Stimulated activated naive CD8-positive, alpha-beta T cell treated with anti-CD3 and anti-CD28 coated beads, Interleukin-15, amount 100 ng/mL, for 72 hours (primary cell): ENCODE data around the gene TOMM40L.

Experiments
- ATAC-seq: fragments of 150-1000 bp; cut with Tn5 transposase; 2 replicates; pipeline ENCODE4 v1.10.0; 2021; ENCODE audit warnings: mild to moderate bottlenecking, moderate library complexity
- DNase-seq, 2 donors: peaks; one replicate each; pipeline ENCODE4 v3.0.0; 2021 to 2022
- H3K27ac Mint-ChIP-seq, 2 donors: one replicate each; pipeline ENCODE4 v1.8.0; 2022; ENCODE audit warnings: mild to moderate bottlenecking in 2 of 2, mixed read lengths in 2 of 2, moderate library complexity in 2 of 2
- H3K27me3 Mint-ChIP-seq: one replicate; pipeline ENCODE4 v1.8.0; 2022; ENCODE audit warnings: mixed read lengths
- H3K4me1 Mint-ChIP-seq: one replicate; pipeline ENCODE4 v1.8.0; 2022; ENCODE audit warnings: mild to moderate bottlenecking, mixed read lengths
- H3K4me3 Mint-ChIP-seq, 2 donors: one replicate each; pipeline ENCODE4 v1.8.0; 2022; ENCODE audit warnings: mild to moderate bottlenecking in 2 of 2, mixed read lengths in 2 of 2, moderate library complexity in 1 of 2
- H3K9me3 Mint-ChIP-seq, 2 donors: one replicate each; pipeline ENCODE4 v1.8.0; 2022; ENCODE audit warnings: mixed read lengths in 2 of 2

Gene TOMM40L

GRCh38 chr1:161225534-161226319, at the start of gene TOMM40L:
Gene TOMM40L, plus strand, starts transcription at chr1:161226060. Its CDS starts 430 bp downstream, at chr1:161226490.
- peak within 1 kb of the TSS; percentile 99 to 100 for H3K27ac Mint-ChIP-seq
- DNase-seq (peak; percentile 87 to 94), ATAC-seq (peak; percentile 97)
- H3K4me1 Mint-ChIP-seq = peaks cover 55% of the 10 kb centered on the region
- peak within 1 kb of the TSS; percentile 100 for H3K4me3 Mint-ChIP-seq
- no peaks in the 10 kb centered on the region for H3K27me3 Mint-ChIP-seq
- H3K9me3 Mint-ChIP-seq = no peaks in the 10 kb centered on the region

GRCh38 chr1:161176468-161177111, 49.3 kb upstream of the TOMM40L start:
- Mint-ChIP-seq H3K4me3 (peak overlapping the region; percentile 89 to 94), H3K4me1 (peaks cover 83% of the 10 kb centered on the region)

DNA sequence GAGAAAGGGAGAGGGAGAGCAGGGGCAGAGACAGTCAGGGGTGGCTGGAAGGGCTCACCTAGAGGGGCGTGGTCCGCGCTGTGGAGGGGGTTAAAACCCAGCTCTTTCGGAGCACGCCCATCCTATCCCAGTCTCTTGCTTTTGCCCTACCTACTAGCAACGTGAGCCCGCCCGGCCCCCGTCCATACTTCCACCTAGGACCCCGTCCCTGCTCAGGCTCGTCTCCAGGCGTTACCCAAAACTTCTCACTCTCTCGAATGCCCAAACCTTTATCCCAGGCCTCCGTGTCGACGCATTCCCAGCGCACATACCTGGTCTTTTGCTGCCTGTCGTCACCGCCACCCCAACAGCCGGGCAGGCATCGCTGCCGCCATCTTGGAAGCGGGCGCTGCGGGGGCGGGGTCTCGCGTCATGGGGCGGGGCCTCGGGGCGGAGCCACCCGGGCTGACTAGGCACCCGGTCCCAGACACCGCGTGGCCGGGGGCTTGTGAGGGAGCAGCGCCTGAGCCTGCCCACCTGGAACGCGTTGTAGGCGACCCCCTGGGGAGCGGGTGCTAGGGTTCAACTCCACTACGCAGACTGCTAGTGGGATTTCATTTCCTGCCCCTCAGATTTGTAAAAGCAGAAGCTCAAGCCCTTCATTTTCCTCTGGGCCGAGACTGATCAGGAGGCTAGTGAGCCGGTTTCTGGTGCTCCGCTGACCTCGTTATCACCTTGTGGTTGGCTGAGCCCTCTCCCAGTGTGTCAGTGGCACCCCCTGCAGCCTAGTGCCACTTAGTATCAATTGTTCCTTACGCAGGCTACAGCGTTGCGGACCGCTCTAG, 48.5 kb upstream of the TOMM40L start, which contains the start of gene B4GALT3:
TSS of gene B4GALT3 (minus strand) at position 396 of the 824 bp plus-strand sequence. CDS start 1,447 bp downstream, outside the sequence.
- H3K4me1 Mint-ChIP-seq = peaks cover 83% of the 10 kb centered on the region
- H3K4me3 Mint-ChIP-seq = peak within 1 kb of the TSS; percentile 89 to 94

More at GRCh38 chr1:161176468-161177111, 49.3 kb upstream of the TOMM40L start:
- ATAC-seq (no peak), DNase-seq (no peak)
- no peaks in the 10 kb centered on the region for H3K27me3 Mint-ChIP-seq
- no peaks in the 10 kb centered on the region for H3K9me3 Mint-ChIP-seq
- peak overlapping the region; percentile 99 for H3K27ac Mint-ChIP-seq

GRCh38 chr1:161177936-161178244, 48.0 kb upstream of the TOMM40L start:
- Mint-ChIP-seq H3K4me1 (peaks cover 83% of the 10 kb centered on the region), H3K9me3 (no peaks in the 10 kb centered on the region), H3K27me3 (no peaks in the 10 kb centered on the region), H3K27ac (peak overlapping the region; percentile 99), H3K4me3 (peak overlapping the region; percentile 89 to 94)
- ATAC-seq = no peak
- DNase-seq = no peak

More for the DNA sequence above, 48.5 kb upstream of the TOMM40L start, which contains the start of gene B4GALT3:
- peak; percentile 91 to 95 for DNase-seq
- Mint-ChIP-seq H3K9me3 (no peaks in the 10 kb centered on the region), H3K27me3 (no peaks in the 10 kb centered on the region), H3K27ac (peak within 1 kb of the TSS; percentile 99)
- peak; percentile 87 for ATAC-seq

- DNase-seq (no peak), ATAC-seq (no peak)
- peaks cover 83% of the 10 kb centered on the region for H3K4me1 Mint-ChIP-seq
- no peaks in the 10 kb centered on the region for H3K27me3 Mint-ChIP-seq
- H3K4me3 Mint-ChIP-seq = no peak overlapping the region
- no peak overlapping the region for H3K27ac Mint-ChIP-seq
- no peaks in the 10 kb centered on the region for H3K9me3 Mint-ChIP-seq
These were observed 46.2 kb upstream of the TOMM40L start for GRCh38 chr1:161179698-161180097.

DNA sequence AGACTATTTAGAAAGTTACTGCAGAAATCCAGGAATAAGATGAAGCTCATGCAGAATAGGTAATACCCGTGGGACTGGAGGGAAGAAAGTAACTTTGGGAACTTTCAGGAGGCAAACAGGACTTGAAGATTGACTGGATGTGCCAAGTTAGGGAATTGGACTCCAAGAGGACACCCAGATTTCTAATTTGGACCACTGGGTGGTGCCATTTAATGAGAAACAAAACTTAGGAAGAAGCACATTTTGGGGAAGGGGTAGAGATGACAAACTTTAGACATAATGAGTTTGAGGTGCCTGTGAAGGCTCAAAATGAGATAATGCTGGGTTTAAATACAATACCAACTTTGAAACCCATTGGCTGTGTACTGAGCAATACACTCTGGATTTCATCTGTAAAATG, 45.2 kb upstream of the TOMM40L start:
- no peak for ATAC-seq

GRCh38 chr1:161182214-161182613, 43.6 kb upstream of the TOMM40L start:
- ATAC-seq (peak; percentile 82), DNase-seq (peak; percentile 58 to 77)
- H3K9me3 Mint-ChIP-seq = peaks cover 0 to 4% of the 10 kb centered on the region in 2 donors
- H3K4me3 Mint-ChIP-seq = peak overlapping the region; percentile 48 to 77
- H3K27ac Mint-ChIP-seq = peak overlapping the region; percentile 96 to 98
- no peaks in the 10 kb centered on the region for H3K27me3 Mint-ChIP-seq
- peaks cover 88% of the 10 kb centered on the region for H3K4me1 Mint-ChIP-seq

More for the DNA sequence above, 45.2 kb upstream of the TOMM40L start:
- Mint-ChIP-seq H3K27ac (peak overlapping the region in 1 of 2 donors; percentile 43), H3K4me3 (no peak overlapping the region), H3K4me1 (peaks cover 83% of the 10 kb centered on the region), H3K9me3 (no peaks in the 10 kb centered on the region), H3K27me3 (no peaks in the 10 kb centered on the region)
- no peak for DNase-seq

GRCh38 chr1:161185282-161185682, 40.6 kb upstream of the TOMM40L start:
- Mint-ChIP-seq H3K4me1 (peaks cover 87% of the 10 kb centered on the region), H3K9me3 (peaks cover 0 to 4% of the 10 kb centered on the region in 2 donors), H3K27ac (peak overlapping the region; percentile 91 to 92), H3K4me3 (peak overlapping the region; percentile 69 to 74), H3K27me3 (no peaks in the 10 kb centered on the region)
- DNase-seq = peak; percentile 75 to 87
- peak; percentile 85 for ATAC-seq

DNA sequence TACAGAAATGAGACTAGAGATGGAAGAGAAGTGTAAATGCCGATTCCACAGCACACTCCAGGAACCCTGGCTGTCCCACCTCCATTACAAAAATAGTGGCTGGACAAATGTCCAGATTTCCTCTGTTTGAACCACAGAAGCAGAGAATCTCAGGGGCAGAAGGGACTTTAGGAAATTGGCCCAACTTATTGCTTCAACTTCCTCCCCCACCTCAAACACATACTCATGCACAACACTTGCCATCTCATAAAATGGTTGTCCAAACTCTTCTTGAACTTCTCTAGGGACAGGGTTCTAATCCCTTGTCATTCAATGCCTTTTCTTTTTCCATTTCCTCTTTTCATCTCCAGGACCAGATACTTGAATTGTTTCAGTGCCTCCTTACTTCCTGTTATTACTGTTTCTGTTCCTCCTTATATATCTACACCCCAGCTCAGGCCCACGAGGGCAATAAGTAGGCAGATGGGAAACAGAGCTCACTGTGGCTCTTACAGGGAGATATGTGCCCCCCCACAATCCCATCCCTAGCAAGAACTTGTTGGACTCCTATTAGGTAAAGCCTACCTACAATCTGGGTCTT, 40.0 kb upstream of the TOMM40L start:
- peak overlapping the region; percentile 69 to 74 for H3K4me3 Mint-ChIP-seq
- ATAC-seq (peak; percentile 22), DNase-seq (no peak)
- peaks cover 82% of the 10 kb centered on the region for H3K4me1 Mint-ChIP-seq
- peaks cover 0 to 4% of the 10 kb centered on the region in 2 donors for H3K9me3 Mint-ChIP-seq
- no peaks in the 10 kb centered on the region for H3K27me3 Mint-ChIP-seq
- H3K27ac Mint-ChIP-seq = peak overlapping the region; percentile 91 to 92

- H3K27ac Mint-ChIP-seq = peak overlapping the region in 1 of 2 donors; percentile 18
- H3K4me3 Mint-ChIP-seq = no peak overlapping the region
- no peaks in the 10 kb centered on the region for H3K27me3 Mint-ChIP-seq
- peaks cover 0 to 4% of the 10 kb centered on the region in 2 donors for H3K9me3 Mint-ChIP-seq
- H3K4me1 Mint-ChIP-seq = peaks cover 70% of the 10 kb centered on the region
- DNase-seq (no peak), ATAC-seq (no peak)
These were observed 38.5 kb upstream of the TOMM40L start for GRCh38 chr1:161187311-161187710.

DNA sequence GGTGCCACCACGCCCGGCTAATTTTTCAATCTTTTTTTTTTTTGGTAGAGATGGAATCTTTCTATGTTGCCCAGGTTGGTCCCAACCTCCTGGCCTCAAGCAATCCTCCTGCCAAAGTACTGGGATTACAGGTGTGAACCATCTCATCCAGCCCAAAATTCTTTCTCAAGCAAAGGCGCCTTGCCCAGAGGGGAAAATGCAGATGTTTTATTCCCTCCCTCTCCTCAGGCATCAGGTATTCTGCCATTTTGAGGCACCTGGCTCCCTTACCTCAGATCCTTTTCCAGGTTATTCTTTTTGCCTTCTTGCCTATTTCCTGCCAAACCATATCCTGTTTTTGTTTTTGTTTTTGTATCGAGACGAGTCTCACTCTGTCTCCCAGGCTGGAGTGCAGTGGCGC, 37.5 kb upstream of the TOMM40L start:
- Mint-ChIP-seq H3K27ac (no peak overlapping the region), H3K4me1 (peaks cover 70% of the 10 kb centered on the region), H3K9me3 (peaks cover 0 to 4% of the 10 kb centered on the region in 2 donors), H3K27me3 (no peaks in the 10 kb centered on the region), H3K4me3 (no peak overlapping the region)
- DNase-seq = no peak
- ATAC-seq = no peak

DNA sequence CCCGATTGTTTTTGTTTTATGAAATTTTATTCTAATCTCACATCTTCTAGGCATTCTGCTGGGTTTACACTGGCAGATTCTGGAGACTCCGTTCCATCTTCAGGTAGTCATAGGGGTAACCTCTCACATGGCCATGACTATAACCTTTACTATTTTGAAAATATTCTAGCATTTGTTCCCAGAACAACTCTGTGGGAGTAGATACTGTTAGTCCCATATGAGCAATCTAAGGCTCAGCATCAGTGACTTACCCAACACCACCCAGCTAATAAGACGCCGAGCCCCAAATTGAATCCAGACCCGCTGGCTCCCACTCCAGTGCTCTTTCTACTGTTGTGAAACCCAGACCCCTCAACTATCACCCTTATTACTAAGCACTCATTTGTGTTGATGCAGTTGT, 36.8 kb upstream of the TOMM40L start:
- Mint-ChIP-seq H3K27me3 (no peaks in the 10 kb centered on the region), H3K27ac (no peak overlapping the region), H3K4me3 (no peak overlapping the region), H3K9me3 (peaks cover 0 to 4% of the 10 kb centered on the region in 2 donors), H3K4me1 (peaks cover 65% of the 10 kb centered on the region)
- no peak for ATAC-seq
- DNase-seq = no peak

GRCh38 chr1:161190962-161191521, 34.8 kb upstream of the TOMM40L start:
- Mint-ChIP-seq H3K27me3 (no peaks in the 10 kb centered on the region), H3K27ac (peak overlapping the region in 1 of 2 donors; percentile 63), H3K9me3 (peaks cover 0 to 4% of the 10 kb centered on the region in 2 donors), H3K4me3 (no peak overlapping the region), H3K4me1 (peaks cover 60% of the 10 kb centered on the region)
- ATAC-seq (no peak), DNase-seq (no peak)

- DNase-seq (no peak), ATAC-seq (no peak)
- H3K27me3 Mint-ChIP-seq = no peaks in the 10 kb centered on the region
- peaks cover 0 to 1% of the 10 kb centered on the region in 2 donors for H3K9me3 Mint-ChIP-seq
- no peak overlapping the region for H3K4me3 Mint-ChIP-seq
- H3K27ac Mint-ChIP-seq = no peak overlapping the region
- peaks cover 56% of the 10 kb centered on the region for H3K4me1 Mint-ChIP-seq
These were observed 33.9 kb upstream of the TOMM40L start for GRCh38 chr1:161191971-161192370.
